ENCODE data around the gene CAP1. TPM values are rescaled to one million over a fixed set of nuclear protein-coding genes. Genes with fewer than 3 reads are reported as not detected.

The CAP1 gene
- total and polyA plus RNA-seq, 2 of the 4 experiments (the other 2 are of a cell fraction) = 434 to 756 TPM

- peaks cover 0 to 12% of the 10 kb centered on the region in 2 experiments; a peak in 2 of 4 replicates for H3K79me1 ChIP-seq (ENCODE audit: low read depth in 1 of 2, low read length in 2 of 2)
- 0 out of 2 replicates have a peak overlapping the region, but pooled peaks have one; percentile 6 for H3K23ac ChIP-seq (ENCODE audit: low read depth, low read length)
- no peak overlapping the region for H2BK20ac ChIP-seq (ENCODE audit: low read depth, low read length)
- dilution Hi-C loops (cut with HindIII; ENCODE audit: low sequenced_read_pairs, unreplicated experiment) = no loop called here
- in situ Hi-C loops (cut with MboI; ENCODE audit: low sequenced_read_pairs) = no loop called here
- peak overlapping the region; percentile 51; the same call in 1 of the 2 replicates for H3K27ac ChIP-seq (ENCODE audit: insufficient read depth, low read length)
- no peak overlapping the region for H2BK120ac ChIP-seq (ENCODE audit: low read depth, low read length)
- peaks cover 5% of the 10 kb centered on the region for H3K4me1 ChIP-seq (ENCODE audit: control insufficient read depth, insufficient read depth, low read length)
- DNase-seq (peak; percentile 90), ATAC-seq (ENCODE audit: low read depth) (peak; percentile 76)
- H3K27me3 ChIP-seq (ENCODE audit: control insufficient read depth, insufficient read depth, low read length) = no peaks in the 10 kb centered on the region
- no peak overlapping the region for H4K91ac ChIP-seq (ENCODE audit: insufficient read depth, low read depth, low read length)
- 0 out of 2 replicates have a peak, but pooled peaks cover 5% of the 10 kb centered on the region for H3K9me1 ChIP-seq (ENCODE audit: insufficient read depth, low read length)
- H4K8ac ChIP-seq (ENCODE audit: low read depth in 2 of 2, low read length in 2 of 2) = no peak overlapping the region
- TF ChIP-seq CEBPB (IDR thresholded peaks at IDR 0.05; ENCODE audit: low read depth, low read length) (peak; percentile 72), RAD21 (IDR thresholded peaks at IDR 0.05; ENCODE audit: low read length) (no peak)
- H3K4me3 ChIP-seq (ENCODE audit: insufficient read depth, low read depth, low read length) = no peak overlapping the region
- ChIA-PET POLR2A (ENCODE audit: unreplicated experiment) (no interaction called here), CTCF (interaction anchor here (1.1 to 2.1 kb wide), 2 partner anchors 238 to 262 kb away, joined by 4 to 7 read pairs; no protein-coding TSS in a partner anchor)
- peaks cover 26% of the 10 kb centered on the region for H3K36me3 ChIP-seq (ENCODE audit: control insufficient read depth, insufficient read depth, low read length)
- H3K4ac ChIP-seq (ENCODE audit: low read depth, low read length) = peak overlapping the region; percentile 9; the same call in 1 of the 2 replicates
- H2AK5ac ChIP-seq (ENCODE audit: low read depth, low read length) = 0 out of 2 replicates have a peak overlapping the region, but pooled peaks have one; percentile 20
- H3K56ac ChIP-seq (ENCODE audit: extremely low read depth, insufficient read depth, low read length) = no peak overlapping the region
- no peak overlapping the region for H3K4me2 ChIP-seq (ENCODE audit: low read depth, low read length)
- H3K9me3 ChIP-seq (ENCODE audit: control insufficient read depth, insufficient read depth, low read length) = no peaks in the 10 kb centered on the region
- 0 out of 2 replicates have a peak overlapping the region, but pooled peaks have one; percentile 68 for H3K14ac ChIP-seq (replicated peaks; ENCODE audit: low read depth, low read length)
- peak overlapping the region; percentile 40 for H2BK5ac ChIP-seq (ENCODE audit: low read depth, low read length, poor library complexity, severe bottlenecking)
- no peak overlapping the region for H2AK9ac ChIP-seq (replicated peaks; ENCODE audit: low read depth, low read length, poor library complexity)
- no CpG with 5 or more reads among the region's 5 CpGs for WGBS, 2 experiments (ENCODE audit: extremely low coverage in 2 of 2, insufficient read length in 1 of 2)
- no peak overlapping the region for H2AFZ ChIP-seq (replicated peaks; ENCODE audit: low read length, poor library complexity)
- no peak overlapping the region for H3K18ac ChIP-seq (ENCODE audit: low read depth, low read length)
- no peak overlapping the region for H2BK15ac ChIP-seq (ENCODE audit: low read depth, low read length)
- no peak overlapping the region for H4K5ac ChIP-seq (ENCODE audit: low read depth, low read length)
- H4K20me1 ChIP-seq (ENCODE audit: insufficient read depth, low read length) = peaks cover 12% of the 10 kb centered on the region
- no peak overlapping the region for H3K9ac ChIP-seq (ENCODE audit: low read depth, low read length)
- intact Hi-C loops (cut with micrococcal nuclease) = loop anchor here (5.0 kb wide), 1 partner anchor 330 kb away; no protein-coding TSS in a partner anchor
- BruUV-seq (replicated peaks) = no TSS peak
These were observed 36.4 kb downstream of the CAP1 start for GRCh38 chr1:40076895-40077312.
